K562 (cell line): Measurements from ENCODE around the gene SMIM12. TPM values are rescaled to one million over a fixed set of nuclear protein-coding genes. Genes with fewer than 3 reads are reported as not detected.

Experiments
- ATAC-seq: fragments of 200-7000 bp; cut with Tn5 transposase; 3 replicates; pipeline ENCODE4 v1.9.1; 2020; ENCODE audit warnings: moderate library complexity
- BruUV-seq: library from RNA; stranded (reverse); fragments of 400-500 nt; replicated peaks from 2 replicates; lab custom pipeline; 2021; lab: Mats Ljungman, UMichigan
- CTCF ChIA-PET: fragments of 300-600 bp; formaldehyde crosslinking; extraction: SDS; loops from one replicate; lab custom pipeline; 2021; ENCODE audit warnings: low intra/inter-chr PET ratio; lab: Yijun Ruan, JAX
- POLR2A ChIA-PET: fragments of 300-600, 350-650 bp; sonication (Branson Sonifier 250); formaldehyde crosslinking; extraction: SDS; loops from one replicate; lab custom pipeline; 2021; ENCODE audit warnings: antibody characterized with exemption, inconsistent platforms; lab: Yijun Ruan, JAX
- DNase-seq, 4 experiments: peaks; one replicate each; pipeline versions ENCODE4 v3.0.0 to v3.0.0-alpha.2; 2011 to 2018; ENCODE audit warnings: low spot score in 3 of 4, mixed read lengths in 3 of 4; ENCODE audit errors: extremely low read depth in 1 of 4
- FAIRE-seq: peaks from 2 replicates; lab custom pipeline; 2011; peaks lifted over from hg19 to GRCh38; lab: Jason Lieb, UNC
- H2AFZ ChIP-seq: 2 replicates; pipeline ENCODE4 v1.6.0; 2011; ENCODE audit warnings: low read depth, low read length, control low read depth, inconsistent platforms
- H3K27ac ChIP-seq: fragments of 200-600 bp; 3 replicates; pipeline ENCODE4 v1.8.0; 2011; ENCODE audit warnings: low read depth, mild to moderate bottlenecking, control low read depth, inconsistent platforms, low read length, moderate library complexity, mixed read lengths; ENCODE audit errors: extremely low read depth
- H3K27me3 ChIP-seq, 2 experiments: fragments of 300-600 bp in 1 of 2; 2 replicates in 1 of 2; 3 replicates in 1 of 2; pipeline versions ENCODE4 v1.6.0 to v1.8.0; 2011; ENCODE audit warnings: inconsistent platforms in 2 of 2, low read length in 2 of 2, mild to moderate bottlenecking in 1 of 2, mixed read lengths in 1 of 2, moderate library complexity in 1 of 2; ENCODE audit not compliant: control insufficient read depth in 2 of 2, insufficient read depth in 2 of 2
- H3K36me3 ChIP-seq: fragments of 300-600 bp; 3 replicates; pipeline ENCODE4 v1.8.0; 2011; ENCODE audit warnings: mild to moderate bottlenecking, low read length, inconsistent platforms; ENCODE audit not compliant: control insufficient read depth, insufficient read depth
- H3K4me1 ChIP-seq, 2 experiments: fragments of 200-600 bp in 1 of 2; replicated peaks in 1 of 2; 2 replicates in 1 of 2; 3 replicates in 1 of 2; pipeline versions ENCODE4 v1.5.1 to v1.8.0; 2011; ENCODE audit warnings: inconsistent platforms in 2 of 2, low read length in 2 of 2, mild to moderate bottlenecking in 1 of 2, mixed read lengths in 1 of 2, moderate library complexity in 1 of 2; ENCODE audit not compliant: control insufficient read depth in 2 of 2, insufficient read depth in 2 of 2
- H3K4me2 ChIP-seq: 2 replicates; pipeline ENCODE4 v1.6.1; 2011; ENCODE audit warnings: low read length, control low read depth, inconsistent platforms, mixed read lengths; ENCODE audit not compliant: insufficient read depth
- H3K4me3 ChIP-seq: fragments of 200-600 bp; sonication (generic), shearing (Covaris generic); 2 replicates; pipeline ENCODE4 v1.5.1; 2016; ENCODE audit warnings: control low read depth, inconsistent platforms
- H3K79me2 ChIP-seq: fragments of 200-600 bp; 3 replicates; pipeline ENCODE4 v1.8.0; 2011; ENCODE audit warnings: low read length, inconsistent platforms; ENCODE audit not compliant: control insufficient read depth, insufficient read depth
- H3K9ac ChIP-seq, 2 experiments: 2 replicates each; pipeline versions ENCODE4 v1.6.0 to v1.6.1; 2011; ENCODE audit warnings: low read depth in 2 of 2, low read length in 2 of 2, control low read depth in 1 of 2, inconsistent platforms in 1 of 2, mild to moderate bottlenecking in 1 of 2, mixed read lengths in 1 of 2; ENCODE audit not compliant: insufficient read depth in 1 of 2
- H3K9me1 ChIP-seq: one replicate; pipeline ENCODE4 v1.6.0; 2011; ENCODE audit warnings: inconsistent platforms, mild to moderate bottlenecking, low read length, moderate library complexity; ENCODE audit not compliant: control insufficient read depth, insufficient read depth
- H3K9me3 ChIP-seq: replicated peaks from 2 replicates; pipeline ENCODE4 v1.5.1; 2011; ENCODE audit warnings: low read depth, low read length, inconsistent platforms; ENCODE audit not compliant: control insufficient read depth, insufficient read depth
- H4K20me1 ChIP-seq: replicated peaks from 2 replicates; pipeline ENCODE4 v1.6.1; 2011; ENCODE audit warnings: low read length, inconsistent platforms, mixed read lengths; ENCODE audit not compliant: control insufficient read depth, insufficient read depth
- DPF2 ChIP-seq: fragments of 450-650 bp; IDR thresholded peaks from 2 replicates; pipeline ENCODE4 v1.6.1; 2016
- ETV1 ChIP-seq: fragments of 450-650 bp; conservative IDR thresholded peaks from 2 replicates; pipeline ENCODE4 v1.6.1; 2016; ENCODE audit warnings: missing genetic modification characterization, control low read depth, low read depth, missing compliant biosample characterization
- ZNF121 ChIP-seq: sonication (generic); formaldehyde crosslinking; conservative IDR thresholded peaks from 2 replicates; pipeline ENCODE4 v1.8.0; 2022; ENCODE audit warnings: missing genetic modification reagents
- WGBS: fragments of 100-300 bp; shearing (Covaris generic); methylation state at CpG from one replicate; pipeline ENCODE4 v1.1.6; 2016; ENCODE audit warnings: low coverage, mixed read lengths; ENCODE audit not compliant: insufficient coverage; ENCODE audit errors: missing lambda C conversion rate; 5-methylcytosine and 5-hydroxymethylcytosine counted together
- in situ Hi-C: fragments of 300-500 bp; cut with MboI; formaldehyde crosslinking; loops from 4 replicates; pipeline ENCODE4 v1.15.0; 2018; ENCODE audit warnings: inconsistent platforms, mixed read lengths
- intact Hi-C: fragments of 100-400 bp; cut with micrococcal nuclease; formaldehyde crosslinking; loops from 2 replicates; pipeline ENCODE4 v1.14.2; 2022
- polyA plus RNA-seq, 8 experiments: library from polyadenylated mRNA; depleted of rRNA in 4 of 8; stranded (reverse) in 5 of 8; unstranded in 3 of 8; fragments of >200 nt; fragmentation: Nextera tagmentation in 2 of 8; fragmentation: Illumina TruSeq in 1 of 8; extraction: Ambion mirVana in 2 of 8; extraction: Trizol in 1 of 8; gene quantifications; 2 replicates each; pipeline versions ENCODE4 v1.2.1 to v1.2.3, GENCODE V29; 2011 to 2014; ENCODE audit warnings: inconsistent platforms in 1 of 8, missing spikeins in 1 of 8
- total RNA-seq, 7 experiments: library from RNA; depleted of rRNA in 6 of 7; stranded (reverse); fragments of >200 nt in 6 of 7; fragmentation: Illumina TruSeq in 2 of 7; extraction: Trizol in 2 of 7; gene quantifications; 2 replicates each; pipeline versions ENCODE4 v1.2.1 to v1.2.3, GENCODE V29; 2011 to 2021; ENCODE audit warnings: low replicate concordance in 1 of 7
- TF ChIP-seq, protein P1 (sequence below): fragments of 450-650 bp; formaldehyde crosslinking; IDR thresholded peaks from 2 replicates; pipeline ENCODE4 v1.4.0; 2020; ENCODE audit warnings: mild to moderate bottlenecking, moderate library complexity
- TF ChIP-seq, protein P2 (sequence below): sonication (generic); formaldehyde crosslinking; IDR thresholded peaks from 2 replicates; pipeline ENCODE4 v1.9.0; 2022; ENCODE audit warnings: mild to moderate bottlenecking, missing genetic modification reagents
- TF ChIP-seq, protein P3 (sequence below): fragments of 450-650 bp; IDR thresholded peaks from 2 replicates; pipeline ENCODE4 v1.6.1; 2014; ENCODE audit warnings: low read depth, mild to moderate bottlenecking, moderate library complexity, borderline replicate concordance
- TF ChIP-seq, protein P4 (sequence below): sonication (generic); formaldehyde crosslinking; IDR thresholded peaks from 2 replicates; pipeline ENCODE4 v1.8.0; 2022; ENCODE audit warnings: mild to moderate bottlenecking, missing genetic modification reagents

The SMIM12 gene
- total and polyA plus RNA-seq, 9 of the 15 experiments (the other 6 are each of a cell fraction or from before 2014, with no cell fraction given), result 51.7 to 112 (median 63.9) TPM

DNA sequence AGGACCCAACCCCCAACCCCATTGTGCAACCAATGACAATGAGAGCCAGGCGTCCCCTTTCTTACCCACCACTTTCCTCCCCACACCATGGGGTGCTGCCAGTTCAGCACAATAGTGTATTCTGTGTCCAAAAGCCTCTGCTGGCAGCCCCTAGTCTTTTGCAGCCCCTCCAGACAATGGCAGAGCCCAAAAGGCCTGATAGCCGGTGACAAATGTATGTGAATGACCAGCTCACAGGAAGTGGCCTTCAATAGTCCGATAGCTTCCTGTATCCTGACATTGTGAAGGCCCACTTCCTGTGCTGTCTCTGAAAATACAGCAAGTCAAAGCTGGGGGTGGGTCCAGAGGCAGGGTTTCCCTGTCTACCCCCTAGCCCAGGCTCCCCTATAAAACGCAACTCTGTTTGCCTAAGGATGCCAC is 16.6 kb downstream of the SMIM12 start (continued):
- peak; percentile 58; the same call in 1 of the 2 replicates for TF ChIP-seq ETV1 (tag)
- TF ChIP-seq, protein P1, sequence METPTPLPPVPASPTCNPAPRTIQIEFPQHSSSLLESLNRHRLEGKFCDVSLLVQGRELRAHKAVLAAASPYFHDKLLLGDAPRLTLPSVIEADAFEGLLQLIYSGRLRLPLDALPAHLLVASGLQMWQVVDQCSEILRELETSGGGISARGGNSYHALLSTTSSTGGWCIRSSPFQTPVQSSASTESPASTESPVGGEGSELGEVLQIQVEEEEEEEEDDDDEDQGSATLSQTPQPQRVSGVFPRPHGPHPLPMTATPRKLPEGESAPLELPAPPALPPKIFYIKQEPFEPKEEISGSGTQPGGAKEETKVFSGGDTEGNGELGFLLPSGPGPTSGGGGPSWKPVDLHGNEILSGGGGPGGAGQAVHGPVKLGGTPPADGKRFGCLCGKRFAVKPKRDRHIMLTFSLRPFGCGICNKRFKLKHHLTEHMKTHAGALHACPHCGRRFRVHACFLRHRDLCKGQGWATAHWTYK (CRISPR knock-in tag), result 0 out of 2 replicates have a peak, but pooled peaks have one; percentile 45
- no peak for TF ChIP-seq ZNF121 (CRISPR knock-in tag)

DNA sequence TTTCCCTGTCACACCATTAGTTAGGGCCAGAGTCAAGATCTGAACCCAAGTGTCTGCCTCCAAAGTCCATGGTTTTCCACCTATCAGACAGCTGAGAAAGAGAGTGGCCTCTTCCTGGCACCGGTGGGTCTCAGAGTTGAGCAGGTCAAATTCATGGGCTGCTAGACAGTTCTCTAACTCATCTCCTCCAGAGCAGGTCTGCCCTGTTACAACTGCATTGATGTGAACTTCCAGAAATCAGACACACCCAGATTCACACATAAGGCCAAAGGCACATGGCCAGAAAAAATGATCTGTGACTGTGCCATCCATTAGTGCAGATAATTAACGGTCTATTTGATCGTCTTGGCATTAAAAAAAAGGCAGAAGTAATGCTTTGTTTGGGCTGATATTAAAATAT is 17.5 kb downstream of the SMIM12 start:
- Histone ChIP-seq H3K4me1 (peaks cover 38 to 57% of the 10 kb centered on the region in 2 experiments), H4K20me1 (0 out of 2 replicates have a peak, but pooled peaks cover 5% of the 10 kb centered on the region), H3K9me1 (peaks cover 8% of the 10 kb centered on the region), H2AFZ (no peak overlapping the region), H3K27ac (no peak overlapping the region), H3K79me2 (no peaks in the 10 kb centered on the region), H3K9ac (no peak overlapping the region), H3K36me3 (no peaks in the 10 kb centered on the region), H3K27me3 (no peaks in the 10 kb centered on the region), H3K9me3 (no peaks in the 10 kb centered on the region), H3K4me3 (no peak overlapping the region), H3K4me2 (no peak overlapping the region)
- intact Hi-C loops, result no loop called here
- no peak for ATAC-seq
- no peak for FAIRE-seq
- no TSS peak for BruUV-seq
- in situ Hi-C loops, result no loop called here
- DNase-seq, result no peak
- 34% methylated on average over 3 of the region's 3 CpGs for WGBS
- ChIA-PET POLR2A (interaction anchor here (0.7 to 1.1 kb wide), 2 partner anchors 15 to 57 kb away, joined by 3 read pairs; no protein-coding TSS in a partner anchor), CTCF (no interaction called here)
- no peak for TF ChIP-seq DPF2
- TF ChIP-seq, protein P2, sequence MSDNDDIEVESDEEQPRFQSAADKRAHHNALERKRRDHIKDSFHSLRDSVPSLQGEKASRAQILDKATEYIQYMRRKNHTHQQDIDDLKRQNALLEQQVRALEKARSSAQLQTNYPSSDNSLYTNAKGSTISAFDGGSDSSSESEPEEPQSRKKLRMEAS (CRISPR knock-in tag), result peak; percentile 16; the same call in 1 of the 2 replicates
- TF ChIP-seq, protein P3, sequence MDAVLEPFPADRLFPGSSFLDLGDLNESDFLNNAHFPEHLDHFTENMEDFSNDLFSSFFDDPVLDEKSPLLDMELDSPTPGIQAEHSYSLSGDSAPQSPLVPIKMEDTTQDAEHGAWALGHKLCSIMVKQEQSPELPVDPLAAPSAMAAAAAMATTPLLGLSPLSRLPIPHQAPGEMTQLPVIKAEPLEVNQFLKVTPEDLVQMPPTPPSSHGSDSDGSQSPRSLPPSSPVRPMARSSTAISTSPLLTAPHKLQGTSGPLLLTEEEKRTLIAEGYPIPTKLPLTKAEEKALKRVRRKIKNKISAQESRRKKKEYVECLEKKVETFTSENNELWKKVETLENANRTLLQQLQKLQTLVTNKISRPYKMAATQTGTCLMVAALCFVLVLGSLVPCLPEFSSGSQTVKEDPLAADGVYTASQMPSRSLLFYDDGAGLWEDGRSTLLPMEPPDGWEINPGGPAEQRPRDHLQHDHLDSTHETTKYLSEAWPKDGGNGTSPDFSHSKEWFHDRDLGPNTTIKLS, result no peak
- TF ChIP-seq, protein P4, sequence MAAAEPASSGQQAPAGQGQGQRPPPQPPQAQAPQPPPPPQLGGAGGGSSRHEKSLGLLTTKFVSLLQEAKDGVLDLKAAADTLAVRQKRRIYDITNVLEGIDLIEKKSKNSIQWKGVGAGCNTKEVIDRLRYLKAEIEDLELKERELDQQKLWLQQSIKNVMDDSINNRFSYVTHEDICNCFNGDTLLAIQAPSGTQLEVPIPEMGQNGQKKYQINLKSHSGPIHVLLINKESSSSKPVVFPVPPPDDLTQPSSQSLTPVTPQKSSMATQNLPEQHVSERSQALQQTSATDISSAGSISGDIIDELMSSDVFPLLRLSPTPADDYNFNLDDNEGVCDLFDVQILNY (CRISPR knock-in tag), result no peak
